Vagina (tissue), 2 donors: ENCODE data around the gene C5orf63. TPM values are rescaled to one million over a fixed set of nuclear protein-coding genes. Genes with fewer than 3 reads are reported as not detected.
"Not testable (repeated sequence)": the region's sequence is repeated elsewhere in the genome, so short reads cannot be mapped to it uniquely, and the experiment has no call there.

Experiments used
- DNase-seq, 2 donors: peaks; one replicate each; pipeline ENCODE4 v3.0.0-alpha.2; 2017; ENCODE audit errors: extremely low spot score in 2 of 2
- H3K27ac ChIP-seq: fragments of 200-600 bp; sonication (generic); one replicate; pipeline ENCODE4 v1.5.1; 2019
- H3K27me3 ChIP-seq: fragments of 200-600 bp; sonication (generic); one replicate; pipeline ENCODE4 v1.5.1; 2019
- H3K36me3 ChIP-seq, 2 donors: fragments of 200-600 bp; sonication (generic); one replicate each; pipeline ENCODE4 v1.5.1; 2017 to 2019
- H3K4me1 ChIP-seq: fragments of 200-600 bp; sonication (generic); one replicate; pipeline ENCODE4 v1.5.1; 2019
- H3K4me3 ChIP-seq, 2 donors: fragments of 200-600 bp; sonication (generic); 1 replicate in 1 of 2; 2 replicates in 1 of 2; pipeline ENCODE4 v1.5.1; 2016 to 2019
- H3K9me3 ChIP-seq: fragments of 200-600 bp; sonication (generic); one replicate; pipeline ENCODE4 v1.5.1; 2019
- CTCF ChIP-seq, 3 experiments: fragments of 450-650 bp in 2 of 3; fragments of 200-600 bp in 1 of 3; sonication (generic) in 1 of 3; IDR thresholded peaks; one replicate each; pipeline ENCODE4 v1.5.1; 2017 to 2019; ENCODE audit warnings: antibody characterized with exemption in 3 of 3, mild to moderate bottlenecking in 2 of 3, moderate library complexity in 2 of 3
- POLR2A ChIP-seq, 2 donors: fragments of 450-650 bp; IDR thresholded peaks; one replicate each; pipeline ENCODE4 v1.6.1; 2017; ENCODE audit warnings: antibody characterized with exemption in 2 of 2, mild to moderate bottlenecking in 2 of 2, moderate library complexity in 2 of 2
- POLR2AphosphoS5 ChIP-seq, 2 donors: sonication (generic); formaldehyde crosslinking; IDR thresholded peaks; one replicate each; pipeline ENCODE4 v1.9.0; 2017; ENCODE audit warnings: antibody characterized with exemption in 2 of 2, mild to moderate bottlenecking in 2 of 2, low read depth in 1 of 2; ENCODE audit not compliant: insufficient read depth in 1 of 2
- intact Hi-C: fragments of 100-400 bp; cut with DNase I; formaldehyde crosslinking; loops from one replicate; pipeline ENCODE4 v1.15.1; 2023
- total RNA-seq: library from RNA; depleted of rRNA; stranded (reverse); fragments of >200 nt; gene quantifications from one replicate; pipeline ENCODE4 v1.2.3, GENCODE V29; 2016

The C5orf63 gene
- total RNA-seq, 1 donor from 2014 or later, result 0.98 TPM

GRCh38 chr5:127022846-127023245 is 50.5 kb downstream of the C5orf63 start:
- Histone ChIP-seq H3K27ac (no peak overlapping the region), H3K9me3 (no peaks in the 10 kb centered on the region), H3K4me3 (no peak overlapping the region), H3K36me3 (no peaks in the 10 kb centered on the region), H3K4me1 (no peaks in the 10 kb centered on the region), H3K27me3 (no peaks in the 10 kb centered on the region)
- no peak for TF ChIP-seq POLR2A (IDR thresholded peaks at IDR 0.05)
- TF ChIP-seq CTCF (IDR thresholded peaks at IDR 0.05), result no peak
- intact Hi-C loops, result no loop called here
- no peak for DNase-seq

- intact Hi-C loops, result loop anchor here (5.0 kb wide), 1 partner anchor 32 kb away; no protein-coding TSS in a partner anchor
- Histone ChIP-seq H3K4me1 (no peaks in the 10 kb centered on the region), H3K36me3 (no peaks in the 10 kb centered on the region)
Measured at GRCh38 chr5:127019928-127020327, 53.4 kb downstream of the C5orf63 start.

GRCh38 chr5:127016722-127017121 is 56.6 kb downstream of the C5orf63 start:
- not testable (repeated sequence) for H3K4me1 ChIP-seq, H3K36me3 ChIP-seq, H3K9me3 ChIP-seq, H3K27me3 ChIP-seq, H3K4me3 ChIP-seq, H3K27ac ChIP-seq, DNase-seq
- intact Hi-C loops, result loop anchor here (5.0 kb wide), 1 partner anchor 36 kb away; no protein-coding TSS in a partner anchor

More at GRCh38 chr5:127019928-127020327, 53.4 kb downstream of the C5orf63 start:
- Histone ChIP-seq H3K27ac (no peak overlapping the region), H3K4me3 (no peak overlapping the region), H3K9me3 (no peaks in the 10 kb centered on the region), H3K27me3 (no peaks in the 10 kb centered on the region)
- TF ChIP-seq CTCF (IDR thresholded peaks at IDR 0.05), result no peak
- no peak for TF ChIP-seq POLR2AphosphoS5 (IDR thresholded peaks at IDR 0.05; ENCODE audit: insufficient read depth in 1 of 2, low read depth in 1 of 2)
- no peak for TF ChIP-seq POLR2A (IDR thresholded peaks at IDR 0.05)
- no peak for DNase-seq

GRCh38 chr5:127015716-127016115 is 57.6 kb downstream of the C5orf63 start:
- DNase-seq, result no peak
- intact Hi-C loops, result loop anchor here (5.0 kb wide), 1 partner anchor 37 kb away; no protein-coding TSS in a partner anchor
- Histone ChIP-seq H3K27me3 (no peaks in the 10 kb centered on the region), H3K9me3 (no peaks in the 10 kb centered on the region), H3K4me3 (no peak overlapping the region), H3K36me3 (no peaks in the 10 kb centered on the region), H3K4me1 (no peaks in the 10 kb centered on the region), H3K27ac (no peak overlapping the region)
- TF ChIP-seq POLR2A (IDR thresholded peaks at IDR 0.05) (no peak), POLR2AphosphoS5 (IDR thresholded peaks at IDR 0.05; ENCODE audit: insufficient read depth in 1 of 2, low read depth in 1 of 2) (no peak), CTCF (IDR thresholded peaks at IDR 0.05) (no peak)

- H3K4me1 ChIP-seq, result no peaks in the 10 kb centered on the region
- H3K9me3 ChIP-seq, result no peaks in the 10 kb centered on the region
- H3K36me3 ChIP-seq, result no peaks in the 10 kb centered on the region
- no peak for TF ChIP-seq POLR2A (IDR thresholded peaks at IDR 0.05)
- TF ChIP-seq POLR2AphosphoS5 (IDR thresholded peaks at IDR 0.05; ENCODE audit: insufficient read depth in 1 of 2, low read depth in 1 of 2), result no peak
- TF ChIP-seq CTCF (IDR thresholded peaks at IDR 0.05), result no peak
- H3K4me3 ChIP-seq, result no peak overlapping the region
- intact Hi-C loops, result no loop called here
- H3K27me3 ChIP-seq, result no peaks in the 10 kb centered on the region
- DNase-seq, result no peak
- H3K27ac ChIP-seq, result no peak overlapping the region
Measured at GRCh38 chr5:127014573-127014972, 58.7 kb downstream of the C5orf63 start.

GRCh38 chr5:127013407-127013806 is 59.9 kb downstream of the C5orf63 start:
- H3K27ac ChIP-seq, result no peak overlapping the region
- DNase-seq, result no peak
- no peaks in the 10 kb centered on the region for H3K9me3 ChIP-seq
- no peaks in the 10 kb centered on the region for H3K4me1 ChIP-seq
- H3K4me3 ChIP-seq, result no peak overlapping the region
- intact Hi-C loops, result no loop called here
- TF ChIP-seq POLR2A (IDR thresholded peaks at IDR 0.05) (no peak), POLR2AphosphoS5 (IDR thresholded peaks at IDR 0.05; ENCODE audit: insufficient read depth in 1 of 2, low read depth in 1 of 2) (no peak), CTCF (IDR thresholded peaks at IDR 0.05) (no peak)
- H3K36me3 ChIP-seq, result no peaks in the 10 kb centered on the region
- no peaks in the 10 kb centered on the region for H3K27me3 ChIP-seq
